RWPE2 (cell line): ENCODE measurements around the gene SUFU.

Experiments used
- ATAC-seq: fragments of 200-7000 bp; cut with Tn5 transposase; 3 replicates; pipeline ENCODE4 v1.9.1; 2021; ENCODE audit warnings: low read depth
- DNase-seq: peaks from one replicate; pipeline ENCODE4 v3.0.0-alpha.2; 2020; ENCODE audit warnings: low spot score
- H3K27ac ChIP-seq: fragments of 450-650 bp; 2 replicates; pipeline ENCODE4 v1.5.1; 2017; ENCODE audit warnings: mild to moderate bottlenecking; ENCODE audit not compliant: poor library complexity, severe bottlenecking
- H3K27me3 ChIP-seq: fragments of 250-450 bp; sonication (Bioruptor Pico); 2 replicates; pipeline ENCODE4 v1.5.1; 2021; ENCODE audit warnings: mild to moderate bottlenecking, moderate library complexity; ENCODE audit not compliant: insufficient read depth, poor library complexity, severe bottlenecking
- H3K36me3 ChIP-seq: fragments of 250-450 bp; sonication (Bioruptor Pico); 2 replicates; pipeline ENCODE4 v1.5.1; 2020; ENCODE audit warnings: low read depth, mild to moderate bottlenecking, moderate library complexity
- H3K4me1 ChIP-seq: fragments of 250-450 bp; sonication (Bioruptor Pico); 2 replicates; pipeline ENCODE4 v1.5.1; 2021; ENCODE audit warnings: mild to moderate bottlenecking, moderate library complexity; ENCODE audit not compliant: insufficient read depth, poor library complexity, severe bottlenecking
- H3K4me3 ChIP-seq: fragments of 250-450 bp; sonication (Bioruptor Pico); 2 replicates; pipeline ENCODE4 v1.5.1; 2021; ENCODE audit warnings: mild to moderate bottlenecking, moderate library complexity; ENCODE audit not compliant: severe bottlenecking
- H3K9me3 ChIP-seq: fragments of 250-450 bp; sonication (Bioruptor Pico); 2 replicates; pipeline ENCODE4 v1.5.1; 2021; ENCODE audit warnings: mild to moderate bottlenecking, moderate library complexity; ENCODE audit not compliant: severe bottlenecking
- CTCF ChIP-seq: fragments of 450-650 bp; IDR thresholded peaks from one replicate; pipeline ENCODE4 v1.5.1; 2017; ENCODE audit warnings: mild to moderate bottlenecking, moderate library complexity; ENCODE audit not compliant: poor library complexity, severe bottlenecking

The SUFU gene

DNA sequence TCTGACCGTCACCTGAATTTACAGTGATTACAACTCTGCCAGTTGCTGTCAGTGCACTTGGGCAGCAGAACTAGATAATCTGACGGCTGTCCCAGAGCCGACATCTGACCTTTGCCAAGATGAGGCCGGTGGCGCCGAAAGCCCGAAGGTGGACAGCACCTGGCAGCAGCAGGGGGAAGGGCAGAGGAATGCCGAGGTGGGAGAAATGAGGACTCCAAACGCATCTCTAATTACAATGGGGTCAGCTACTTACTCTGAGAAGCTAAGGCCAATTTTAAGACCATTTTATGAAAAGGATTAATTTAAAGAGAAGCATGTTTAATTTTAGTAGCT is 174.3 kb downstream of the SUFU start:
- peak; percentile 23 for DNase-seq
- Histone ChIP-seq H3K4me1 (peaks cover 27% of the 10 kb centered on the region), H3K9me3 (no peaks in the 10 kb centered on the region), H3K27me3 (no peaks in the 10 kb centered on the region), H3K27ac (no peak overlapping the region), H3K4me3 (no peak overlapping the region), H3K36me3 (no peaks in the 10 kb centered on the region; the same call in 1 of the 2 replicates)
- no peak for TF ChIP-seq CTCF
- ATAC-seq, result no peak

DNA sequence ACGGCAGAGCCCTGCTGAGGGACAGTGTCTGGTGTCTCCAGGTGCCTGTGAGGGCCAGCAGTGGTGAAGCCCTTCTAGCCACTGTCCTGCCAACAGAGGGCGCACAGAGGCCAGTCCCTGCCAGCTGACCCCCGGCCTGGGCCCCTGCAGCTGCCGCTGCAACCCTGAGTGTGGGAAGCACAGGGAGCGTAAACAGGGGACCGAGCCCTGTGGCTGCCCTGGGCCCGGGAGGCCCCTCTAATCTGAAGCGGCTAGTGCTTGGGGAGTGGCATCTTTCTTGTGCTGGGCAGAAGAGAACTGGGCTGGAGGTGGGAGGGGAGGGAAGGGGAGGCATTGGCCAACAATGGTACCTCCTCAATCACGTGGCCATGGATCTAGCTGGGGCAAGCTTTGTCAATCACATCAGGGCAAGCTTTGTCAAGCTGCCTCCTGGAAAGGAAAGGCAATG is 175.1 kb downstream of the SUFU start:
- ATAC-seq, result peak; percentile 62

GRCh38 chr10:102679596-102679995 is 175.8 kb downstream of the SUFU start:
- H3K4me3 ChIP-seq, result no peak overlapping the region
- H3K27me3 ChIP-seq, result no peaks in the 10 kb centered on the region
- H3K36me3 ChIP-seq, result peaks cover 4% of the 10 kb centered on the region; the same call in 1 of the 2 replicates
- no peak overlapping the region for H3K27ac ChIP-seq
- no peak for TF ChIP-seq CTCF
- ATAC-seq, result no peak
- no peak for DNase-seq
- no peaks in the 10 kb centered on the region for H3K9me3 ChIP-seq
- H3K4me1 ChIP-seq, result peaks cover 14% of the 10 kb centered on the region

More for the DNA sequence above, 175.1 kb downstream of the SUFU start:
- Histone ChIP-seq H3K4me1 (peaks cover 21% of the 10 kb centered on the region), H3K9me3 (no peaks in the 10 kb centered on the region), H3K27ac (no peak overlapping the region), H3K36me3 (no peaks in the 10 kb centered on the region; the same call in 1 of the 2 replicates), H3K4me3 (no peak overlapping the region), H3K27me3 (no peaks in the 10 kb centered on the region)
- no peak for DNase-seq
- peak; percentile 79 for TF ChIP-seq CTCF

GRCh38 chr10:102681696-102682095 is 177.9 kb downstream of the SUFU start:
- no peaks in the 10 kb centered on the region for H3K4me1 ChIP-seq
- no peak for DNase-seq
- ATAC-seq, result no peak
- TF ChIP-seq CTCF, result no peak
- H3K9me3 ChIP-seq, result no peaks in the 10 kb centered on the region
- H3K27ac ChIP-seq, result no peak overlapping the region
- no peak overlapping the region for H3K4me3 ChIP-seq
- H3K36me3 ChIP-seq, result peaks cover 6% of the 10 kb centered on the region; the same call in 1 of the 2 replicates
- H3K27me3 ChIP-seq, result no peaks in the 10 kb centered on the region

GRCh38 chr10:102682416-102682815 is 178.6 kb downstream of the SUFU start:
- DNase-seq, result no peak
- H3K9me3 ChIP-seq, result no peaks in the 10 kb centered on the region
- no peak for ATAC-seq
- H3K4me1 ChIP-seq, result no peaks in the 10 kb centered on the region
- H3K27ac ChIP-seq, result no peak overlapping the region
- no peaks in the 10 kb centered on the region for H3K27me3 ChIP-seq
- H3K4me3 ChIP-seq, result no peak overlapping the region
- TF ChIP-seq CTCF, result no peak
- H3K36me3 ChIP-seq, result peaks cover 6% of the 10 kb centered on the region; the same call in 1 of the 2 replicates
